SK-N-SH treated with all-trans-retinoic acid at 6 μM for 48 hours (cell line): ENCODE data around the gene PRKCI.

Source experiments
- ATAC-seq: fragments of 200-7000 bp; cut with Tn5 transposase; 3 replicates; pipeline ENCODE4 v1.9.1; 2020; ENCODE audit warnings: mild to moderate bottlenecking, moderate library complexity
- BACH2 ChIP-seq: fragments of 250-450 bp; sonication (Bioruptor Pico); IDR thresholded peaks from 2 replicates; pipeline ENCODE4 v1.9.0; 2021; ENCODE audit warnings: mild to moderate bottlenecking, borderline replicate concordance
- CREB5 ChIP-seq: fragments of 250-450 bp; sonication (Bioruptor Pico); IDR thresholded peaks from 2 replicates; pipeline ENCODE4 v1.5.1; 2020; ENCODE audit warnings: low read depth, mild to moderate bottlenecking, moderate library complexity
- CSDC2 ChIP-seq: fragments of 250-450 bp; sonication (Bioruptor Pico); IDR thresholded peaks from 2 replicates; pipeline ENCODE4 v1.5.0; 2020; ENCODE audit warnings: mild to moderate bottlenecking, moderate library complexity
- CSRNP3 ChIP-seq: fragments of 250-450 bp; sonication (Bioruptor Pico); IDR thresholded peaks from 2 replicates; pipeline ENCODE4 v1.5.1; 2021; ENCODE audit warnings: mild to moderate bottlenecking, moderate library complexity
- ESRRG ChIP-seq: fragments of 250-450 bp; sonication (Bioruptor Pico); IDR thresholded peaks from 2 replicates; pipeline ENCODE4 v1.6.1; 2021; ENCODE audit warnings: mild to moderate bottlenecking
- GLIS3 ChIP-seq: fragments of 250-450 bp; sonication (Bioruptor Pico); IDR thresholded peaks from 2 replicates; pipeline ENCODE4 v1.5.0; 2020; ENCODE audit warnings: mild to moderate bottlenecking, moderate library complexity
- ISL1 ChIP-seq: fragments of 250-450 bp; sonication (Bioruptor Pico); IDR thresholded peaks from 2 replicates; pipeline ENCODE4 v2.1.2; 2022; ENCODE audit warnings: mild to moderate bottlenecking, moderate library complexity
- OSR1 ChIP-seq: fragments of 250-450 bp; sonication (Bioruptor Pico); IDR thresholded peaks from 2 replicates; pipeline ENCODE4 v1.8.0; 2022; ENCODE audit warnings: moderate library complexity, mild to moderate bottlenecking, inconsistent platforms
- PATZ1 ChIP-seq: fragments of 250-450 bp; sonication (Bioruptor Pico); IDR thresholded peaks from 2 replicates; pipeline ENCODE4 v1.8.0; 2020; ENCODE audit warnings: mild to moderate bottlenecking, moderate library complexity, borderline replicate concordance
- POU6F1 ChIP-seq: fragments of 250-450 bp; sonication (Bioruptor Pico); IDR thresholded peaks from 2 replicates; pipeline ENCODE4 v1.8.0; 2021; ENCODE audit warnings: low read depth, mild to moderate bottlenecking, moderate library complexity, borderline replicate concordance
- RARB ChIP-seq: fragments of 250-450 bp; sonication (Bioruptor Pico); IDR thresholded peaks from 2 replicates; pipeline ENCODE4 v1.8.0; 2021; ENCODE audit warnings: mild to moderate bottlenecking, moderate library complexity
- SNAI2 ChIP-seq: fragments of 250-450 bp; sonication (Bioruptor Pico); IDR thresholded peaks from 2 replicates; pipeline ENCODE4 v1.5.0; 2020; ENCODE audit warnings: mild to moderate bottlenecking, moderate library complexity
- TCF4 ChIP-seq: fragments of 250-450 bp; sonication (Bioruptor Pico); IDR thresholded peaks from 2 replicates; pipeline ENCODE4 v1.8.0; 2021; ENCODE audit warnings: mild to moderate bottlenecking, moderate library complexity, borderline replicate concordance
- TOX ChIP-seq: fragments of 250-450 bp; sonication (Bioruptor Pico); IDR thresholded peaks from 2 replicates; pipeline ENCODE4 v1.8.0; 2021; ENCODE audit warnings: mild to moderate bottlenecking, moderate library complexity, borderline replicate concordance
- TSHZ2 ChIP-seq: fragments of 250-450 bp; sonication (Bioruptor Pico); IDR thresholded peaks from 2 replicates; pipeline ENCODE4 v1.5.0; 2020; ENCODE audit warnings: mild to moderate bottlenecking, moderate library complexity
- ZC3H10 ChIP-seq: fragments of 250-450 bp; sonication (Bioruptor Pico); IDR thresholded peaks from 2 replicates; pipeline ENCODE4 v1.5.1; 2021; ENCODE audit warnings: mild to moderate bottlenecking, moderate library complexity
- ZFP3 ChIP-seq: fragments of 250-450 bp; sonication (Bioruptor Pico); IDR thresholded peaks from 2 replicates; pipeline ENCODE4 v1.5.0; 2020; ENCODE audit warnings: mild to moderate bottlenecking, moderate library complexity
- ZFP30 ChIP-seq: fragments of 450-650 bp; formaldehyde crosslinking; IDR thresholded peaks from 2 replicates; pipeline ENCODE4 v1.5.0; 2022; ENCODE audit warnings: mild to moderate bottlenecking, moderate library complexity
- ZNF565 ChIP-seq: fragments of 450-650 bp; formaldehyde crosslinking; conservative IDR thresholded peaks from 2 replicates; pipeline ENCODE4 v1.5.0; 2020; ENCODE audit warnings: low read depth, mild to moderate bottlenecking, moderate library complexity
- ZNF70 ChIP-seq: fragments of 450-650 bp; formaldehyde crosslinking; IDR thresholded peaks from 2 replicates; pipeline ENCODE4 v1.5.0; 2020; ENCODE audit warnings: mild to moderate bottlenecking, moderate library complexity
- ZNF8 ChIP-seq: fragments of 450-650 bp; formaldehyde crosslinking; IDR thresholded peaks from 2 replicates; pipeline ENCODE4 v1.5.0; 2020; ENCODE audit warnings: mild to moderate bottlenecking, moderate library complexity

The PRKCI gene

GRCh38 chr3:170278627-170279026 is 56.4 kb downstream of the PRKCI start:
- ATAC-seq: no peak
- no peak for TF ChIP-seq GLIS3 (CRISPR knock-in tag)
- no peak for TF ChIP-seq CREB5 (CRISPR knock-in tag)
- TF ChIP-seq BACH2 (CRISPR knock-in tag): no peak
- TF ChIP-seq ESRRG: no peak
- no peak for TF ChIP-seq ZNF565 (CRISPR knock-in tag)
- TF ChIP-seq ZNF70: no peak
- TF ChIP-seq OSR1 (CRISPR knock-in tag): no peak
- no peak for TF ChIP-seq ZFP30 (CRISPR knock-in tag)
- TF ChIP-seq CSDC2 (CRISPR knock-in tag): no peak
- no peak for TF ChIP-seq CSRNP3
- no peak for TF ChIP-seq ZNF8 (CRISPR knock-in tag)
- TF ChIP-seq, all 23 proteins: peak for 0

- TF ChIP-seq TSHZ2 (CRISPR knock-in tag): no peak
- TF ChIP-seq RARB: no peak
- TF ChIP-seq OSR1 (CRISPR knock-in tag): no peak
- TF ChIP-seq TOX: no peak
- TF ChIP-seq SNAI2: no peak
- no peak for TF ChIP-seq ZC3H10 (CRISPR knock-in tag)
- no peak for TF ChIP-seq ZNF8 (CRISPR knock-in tag)
- no peak for TF ChIP-seq ZNF70
- no peak for TF ChIP-seq ZFP30 (CRISPR knock-in tag)
- no peak for TF ChIP-seq PATZ1
- TF ChIP-seq TCF4 (CRISPR knock-in tag): no peak
- TF ChIP-seq ZFP3 (CRISPR knock-in tag): no peak
- no peak for TF ChIP-seq ISL1
- TF ChIP-seq CSDC2 (CRISPR knock-in tag): no peak
- TF ChIP-seq POU6F1 (CRISPR knock-in tag): no peak
- no peak for ATAC-seq
Measured at GRCh38 chr3:170290194-170290593, 68.0 kb downstream of the PRKCI start.

- ATAC-seq: no peak
- no peak for TF ChIP-seq TCF4 (CRISPR knock-in tag)
- no peak for TF ChIP-seq TSHZ2 (CRISPR knock-in tag)
Measured at GRCh38 chr3:170295586-170295985, 73.4 kb downstream of the PRKCI start.
